Nephron (organoid): ENCODE measurements around the gene NEFH.

Experiments
- H3K27ac Mint-ChIP-seq, 3 experiments: 2 replicates each; pipeline ENCODE4 v1.8.0; 2020; ENCODE audit warnings: mixed read lengths in 3 of 3, mild to moderate bottlenecking in 2 of 3, moderate library complexity in 1 of 3
- H3K27me3 Mint-ChIP-seq: 2 replicates; pipeline ENCODE4 v1.8.0; 2021; ENCODE audit warnings: low read depth, mild to moderate bottlenecking, moderate library complexity, mixed read lengths
- H3K36me3 Mint-ChIP-seq: 2 replicates; pipeline ENCODE4 v1.8.0; 2020; ENCODE audit warnings: low read depth, mixed read lengths
- H3K4me1 Mint-ChIP-seq: 2 replicates; pipeline ENCODE4 v1.8.0; 2020; ENCODE audit warnings: mixed read lengths
- H3K4me3 Mint-ChIP-seq, 3 experiments: 2 replicates each; pipeline ENCODE4 v1.8.0; 2020; ENCODE audit warnings: mild to moderate bottlenecking in 3 of 3, mixed read lengths in 3 of 3, moderate library complexity in 2 of 3
- H3K9me3 Mint-ChIP-seq: 2 replicates; pipeline ENCODE4 v1.8.0; 2020; ENCODE audit warnings: mixed read lengths
- CTCF ChIP-seq, 3 experiments: fragments of 200-600 bp; sonication (generic); IDR thresholded peaks; one replicate each; pipeline ENCODE4 v1.5.0; 2021; ENCODE audit warnings: antibody characterized with exemption in 3 of 3; ENCODE audit not compliant: unreplicated experiment in 3 of 3

The NEFH gene

GRCh38 chr22:29510542-29510941, 30.5 kb downstream of the NEFH start:
- Mint-ChIP-seq H3K36me3 (peaks cover 57% of the 10 kb centered on the region), H3K27me3 (no peaks in the 10 kb centered on the region), H3K4me1 (no peaks in the 10 kb centered on the region), H3K27ac (no peak overlapping the region), H3K4me3 (no peak overlapping the region), H3K9me3 (no peaks in the 10 kb centered on the region)
- TF ChIP-seq CTCF (IDR thresholded peaks at IDR 0.05; ENCODE audit: unreplicated experiment in 3 of 3) = no peak

- peaks cover 58% of the 10 kb centered on the region for H3K36me3 Mint-ChIP-seq
These were observed 31.3 kb downstream of the NEFH start for GRCh38 chr22:29511126-29511862.

GRCh38 chr22:29512031-29512430, 32.0 kb downstream of the NEFH start:
- H3K27ac Mint-ChIP-seq = no peak overlapping the region
- H3K4me3 Mint-ChIP-seq = no peak overlapping the region

More at GRCh38 chr22:29511126-29511862, 31.3 kb downstream of the NEFH start:
- Mint-ChIP-seq H3K27ac (no peak overlapping the region), H3K4me1 (no peaks in the 10 kb centered on the region), H3K9me3 (no peaks in the 10 kb centered on the region), H3K4me3 (no peak overlapping the region), H3K27me3 (no peaks in the 10 kb centered on the region)
- no peak for TF ChIP-seq CTCF (IDR thresholded peaks at IDR 0.05; ENCODE audit: unreplicated experiment in 3 of 3)

GRCh38 chr22:29517215-29517908, 37.3 kb downstream of the NEFH start:
- H3K27me3 Mint-ChIP-seq = no peaks in the 10 kb centered on the region
- H3K36me3 Mint-ChIP-seq = peaks cover 62% of the 10 kb centered on the region
- H3K9me3 Mint-ChIP-seq = no peaks in the 10 kb centered on the region
- no peaks in the 10 kb centered on the region for H3K4me1 Mint-ChIP-seq
- H3K27ac Mint-ChIP-seq = no peak overlapping the region
- H3K4me3 Mint-ChIP-seq = no peak overlapping the region
- no peak for TF ChIP-seq CTCF (IDR thresholded peaks at IDR 0.05; ENCODE audit: unreplicated experiment in 3 of 3)

More at GRCh38 chr22:29512031-29512430, 32.0 kb downstream of the NEFH start:
- no peak for TF ChIP-seq CTCF (IDR thresholded peaks at IDR 0.05; ENCODE audit: unreplicated experiment in 3 of 3)
- Mint-ChIP-seq H3K4me1 (no peaks in the 10 kb centered on the region), H3K9me3 (no peaks in the 10 kb centered on the region), H3K36me3 (peaks cover 58% of the 10 kb centered on the region), H3K27me3 (no peaks in the 10 kb centered on the region)

GRCh38 chr22:29518427-29518826, 38.4 kb downstream of the NEFH start:
- H3K27ac Mint-ChIP-seq = no peak overlapping the region
- H3K9me3 Mint-ChIP-seq = no peaks in the 10 kb centered on the region
- peaks cover 63% of the 10 kb centered on the region for H3K36me3 Mint-ChIP-seq

More at GRCh38 chr22:29518427-29518826, 38.4 kb downstream of the NEFH start:
- Mint-ChIP-seq H3K4me1 (no peaks in the 10 kb centered on the region), H3K27me3 (no peaks in the 10 kb centered on the region), H3K4me3 (no peak overlapping the region)
- TF ChIP-seq CTCF (IDR thresholded peaks at IDR 0.05; ENCODE audit: unreplicated experiment in 3 of 3) = no peak
